Limb (tissue), 2 donors: ENCODE data around the gene TENT4B.
"Not testable (repeated sequence)": the region's sequence is repeated elsewhere in the genome, so short reads cannot be mapped to it uniquely, and the experiment has no call there.

Experiments used
- DNase-seq, 2 donors: peaks; one replicate each; pipeline ENCODE4 v3.0.0-alpha.2; 2016; ENCODE audit errors: extremely low spot score in 2 of 2

Gene TENT4B

DNA sequence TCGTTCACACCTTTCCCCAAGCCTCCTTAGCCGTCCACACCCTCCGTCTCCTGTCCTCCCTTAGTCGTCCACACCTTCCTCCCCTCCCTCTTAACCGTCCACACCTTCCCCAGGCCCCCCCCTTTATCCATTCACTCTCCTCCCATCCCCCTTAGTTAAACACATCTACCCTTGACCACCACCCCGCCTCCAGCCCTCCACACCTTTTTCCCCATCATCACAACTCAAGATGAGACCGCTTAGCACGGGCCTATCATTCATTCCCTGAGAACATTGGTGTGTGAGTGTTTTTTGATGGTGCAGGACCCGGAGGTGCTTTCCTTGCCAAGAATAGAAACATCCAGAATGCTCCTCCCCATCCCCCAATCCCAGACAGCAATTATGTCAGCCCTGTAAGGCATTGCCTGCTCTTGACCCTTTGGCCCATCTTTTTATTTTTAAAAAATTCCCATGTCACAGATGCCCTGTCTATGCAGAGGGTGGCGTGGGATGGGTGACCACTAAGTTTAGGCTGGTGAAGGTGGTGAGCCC, 1.4 kb downstream of the TENT4B start:
- DNase-seq = peak in 1 of 2 donors; percentile 38

DNA sequence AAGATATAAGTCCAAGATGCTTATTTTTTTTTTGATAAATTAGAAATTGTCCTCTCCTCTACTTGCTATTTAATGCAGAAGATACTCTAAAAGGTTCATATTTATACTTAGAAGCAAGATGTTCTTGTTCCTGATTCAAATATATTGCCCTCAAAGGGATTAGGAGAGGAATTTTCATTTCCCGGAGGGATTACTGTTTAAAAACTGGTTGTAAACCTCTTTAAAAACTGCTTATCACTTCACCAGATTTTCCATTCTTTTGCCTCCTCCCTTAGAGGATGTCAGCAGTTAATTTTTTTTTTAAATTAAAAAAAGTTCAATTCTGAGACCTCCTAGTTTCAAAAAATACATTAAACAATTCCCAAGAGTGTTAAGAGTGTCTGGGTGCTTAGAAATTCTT, 2.8 kb downstream of the TENT4B start:
- no peak for DNase-seq

DNA sequence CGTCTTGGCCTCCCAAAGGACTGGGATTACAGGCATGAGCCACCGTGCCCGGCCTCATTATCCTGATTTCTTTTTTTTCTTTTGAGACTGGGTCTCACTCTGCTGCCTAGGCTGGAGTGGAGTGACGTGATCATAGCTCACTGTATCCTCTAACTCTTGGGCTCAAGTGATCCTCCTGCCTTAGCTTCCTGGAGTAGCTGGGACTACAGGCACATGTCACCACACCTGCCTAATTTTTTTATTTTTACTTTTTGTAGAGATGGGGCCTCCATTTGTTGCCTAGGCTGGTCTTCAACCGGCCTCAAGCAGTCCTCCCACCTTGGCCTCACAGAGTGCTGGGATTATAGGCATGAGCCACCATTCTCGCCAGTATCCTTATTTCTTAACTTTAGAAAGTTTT, 3.5 kb downstream of the TENT4B start:
- DNase-seq = no peak

DNA sequence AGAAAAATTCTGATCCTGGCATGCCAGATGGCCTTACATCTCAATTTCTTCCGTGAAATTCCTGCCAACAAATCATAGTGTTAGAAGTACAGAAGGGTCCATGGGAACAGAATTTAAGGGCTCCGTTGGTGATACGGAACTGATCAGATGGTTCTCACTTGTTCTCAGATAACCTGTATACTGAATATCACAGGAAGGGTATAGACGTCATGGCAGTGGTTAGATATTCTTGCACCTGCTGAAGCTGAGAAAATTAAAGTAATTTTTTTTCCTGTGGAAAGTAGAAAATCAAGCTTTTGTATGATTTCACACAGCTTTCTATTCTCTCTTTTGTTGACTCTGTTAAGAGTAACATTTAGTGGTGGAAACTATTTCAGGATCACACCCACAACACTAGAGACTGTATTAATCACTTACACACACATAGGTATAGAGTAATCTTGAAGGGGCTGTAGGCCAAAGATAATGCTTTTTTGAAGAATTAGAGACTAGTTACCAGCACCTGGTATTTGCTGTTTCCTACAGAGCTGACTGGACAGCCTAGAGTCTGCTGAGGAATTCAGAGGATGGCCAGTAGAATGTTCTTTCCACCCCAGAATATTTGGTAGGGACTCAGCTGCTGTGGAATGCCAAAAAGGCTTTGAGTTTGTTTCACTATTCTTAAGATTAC, 7.5 kb downstream of the TENT4B start:
- no peak for DNase-seq

DNA sequence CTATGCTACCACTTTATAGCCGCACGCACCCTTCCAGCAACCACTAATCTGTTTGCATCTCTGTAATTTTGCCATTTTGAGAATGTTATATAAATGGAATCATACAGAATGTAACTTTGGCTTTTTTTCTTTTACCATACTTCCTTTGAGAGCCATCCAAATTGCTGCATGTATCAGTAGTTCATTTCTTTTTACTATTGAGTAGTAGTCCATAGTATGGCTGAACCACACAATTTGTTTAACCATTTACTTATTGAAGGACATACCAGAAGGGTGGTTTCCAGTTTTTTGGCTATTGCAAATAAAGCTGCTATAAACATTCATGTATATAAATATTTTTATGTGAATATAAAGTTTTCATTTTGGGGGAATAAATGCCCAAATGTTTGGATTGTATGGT, 8.8 kb downstream of the TENT4B start:
- DNase-seq = no peak

DNA sequence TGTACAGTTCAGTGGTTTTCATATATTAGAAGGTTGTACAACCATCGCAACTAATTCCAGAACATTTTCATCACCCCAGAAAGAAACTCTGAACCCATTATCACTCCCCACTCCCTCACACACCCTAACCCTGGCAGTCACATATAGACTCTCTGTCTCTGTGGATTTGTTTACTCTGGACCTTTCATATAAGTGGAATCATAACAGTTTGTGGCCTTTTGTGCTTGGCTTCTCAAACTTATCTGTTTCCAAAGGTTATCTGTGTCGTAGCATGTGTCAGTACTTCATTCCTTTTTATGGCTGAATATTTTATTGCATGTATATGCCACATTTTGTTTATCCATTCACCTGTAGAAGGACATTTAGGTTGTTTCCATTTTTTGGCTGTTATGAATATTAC, 12.4 kb downstream of the TENT4B start:
- DNase-seq = no peak

DNA sequence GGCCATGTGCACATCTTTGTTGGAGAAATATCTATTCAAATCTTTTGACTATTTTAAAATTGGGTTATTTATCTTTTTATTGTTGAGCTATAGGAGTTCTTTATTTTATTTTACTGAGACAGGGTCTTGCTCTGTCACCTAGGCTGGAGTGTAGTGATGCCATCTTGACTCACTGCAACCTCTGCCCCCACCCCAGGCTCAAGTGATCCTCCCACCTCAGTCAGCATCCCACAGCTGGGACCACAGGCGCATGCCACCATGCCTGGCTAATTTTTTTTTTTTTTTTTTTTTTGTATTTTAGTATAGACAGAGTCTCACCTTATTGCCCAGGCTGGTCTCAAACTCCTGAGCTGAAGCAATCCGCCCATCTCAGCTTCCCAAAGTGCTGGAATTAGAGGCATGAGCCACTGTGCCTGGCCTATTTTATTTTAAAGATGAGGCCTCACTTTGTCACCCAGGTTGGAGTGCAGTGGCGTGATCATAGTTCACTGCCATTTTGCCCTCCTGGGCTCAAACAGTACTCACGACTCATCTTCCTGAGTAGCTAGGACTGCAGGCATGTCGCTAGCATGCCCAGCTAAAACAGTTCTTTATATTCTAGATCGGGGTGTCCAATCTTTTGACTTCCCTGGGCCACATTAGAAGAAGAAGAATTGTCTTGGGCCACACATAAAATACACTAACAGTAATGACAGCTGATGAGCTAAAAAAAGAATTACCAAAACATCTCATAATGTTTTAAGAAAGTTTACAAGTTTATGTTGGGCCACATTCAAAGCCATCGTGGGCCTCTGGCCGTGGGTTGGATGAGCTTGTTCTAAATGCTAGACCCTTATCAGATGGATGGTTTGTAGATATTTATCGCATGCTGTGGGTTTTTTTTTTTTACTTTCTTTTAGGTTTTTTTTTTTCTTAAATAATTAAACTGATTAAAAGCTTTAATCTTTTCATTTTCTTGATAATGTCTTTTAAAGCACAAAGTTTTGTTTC, 13.7 kb downstream of the TENT4B start:
- DNase-seq = no peak

DNA sequence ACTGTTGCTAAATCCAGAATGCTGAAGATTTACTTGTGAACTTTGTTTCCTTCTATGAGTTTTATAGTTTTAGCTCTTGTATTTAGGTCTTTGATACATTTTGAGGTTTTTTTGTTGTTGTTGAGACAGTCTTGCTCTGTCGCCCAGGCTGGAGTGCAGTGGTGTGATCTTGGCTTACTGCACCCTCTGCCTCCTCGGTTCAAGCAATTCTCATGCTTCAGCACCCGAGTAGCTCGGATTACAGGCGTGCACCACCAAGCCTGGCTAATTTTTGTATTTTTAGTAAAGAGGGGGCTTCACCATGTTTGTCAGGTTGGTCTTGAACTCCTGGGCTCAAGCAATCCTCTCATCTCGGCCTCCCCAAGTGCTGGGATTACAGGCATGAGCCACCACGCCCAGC, 14.4 kb downstream of the TENT4B start:
- DNase-seq = no peak

DNA sequence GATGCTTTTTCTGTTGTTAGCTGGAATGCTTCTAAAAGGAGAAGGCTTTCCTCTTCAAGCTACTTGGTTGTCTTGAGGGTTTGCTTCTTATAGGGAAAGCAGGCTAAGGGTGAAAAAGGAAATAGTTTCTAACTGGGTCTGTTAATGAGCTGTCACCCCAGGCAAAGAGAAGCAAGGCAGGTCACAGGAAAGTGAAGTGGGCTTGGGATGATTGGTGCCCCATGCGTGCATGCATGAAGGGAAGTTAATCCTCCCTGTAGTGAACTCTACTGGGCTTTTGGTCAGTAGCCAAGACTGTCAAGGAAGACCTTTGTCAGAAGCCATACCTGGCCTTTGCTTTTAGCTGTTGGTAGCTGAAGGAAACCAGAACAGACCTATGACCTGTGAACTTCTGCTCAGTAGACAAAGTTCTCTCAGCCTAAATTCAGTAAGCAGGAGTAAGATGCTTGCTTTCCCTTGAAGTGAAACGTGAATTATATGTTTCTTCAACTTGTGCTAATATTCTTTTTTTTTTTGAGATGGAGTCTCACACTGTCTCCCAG, 16.5 kb downstream of the TENT4B start:
- no peak for DNase-seq

DNA sequence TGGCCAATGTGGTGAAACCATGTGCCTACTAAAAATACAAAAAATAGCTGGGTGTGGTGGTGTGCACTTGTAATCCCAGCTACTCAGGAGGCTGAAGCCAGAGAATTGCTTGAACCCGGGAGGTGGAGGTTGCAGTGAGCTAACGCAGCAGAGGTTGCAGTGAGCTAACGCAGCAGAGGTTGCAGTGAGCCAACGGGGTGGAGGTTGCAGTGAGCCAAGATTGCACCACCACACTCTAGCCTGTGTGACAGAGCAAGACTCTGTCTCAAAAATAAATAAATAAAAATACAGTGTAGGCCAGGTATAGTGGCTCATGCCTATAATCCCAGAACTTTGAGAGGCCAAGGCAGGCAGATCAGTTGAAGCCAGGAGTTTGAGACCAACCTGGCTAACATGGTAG, 18.7 kb downstream of the TENT4B start:
- DNase-seq = not testable (repeated sequence)

DNA sequence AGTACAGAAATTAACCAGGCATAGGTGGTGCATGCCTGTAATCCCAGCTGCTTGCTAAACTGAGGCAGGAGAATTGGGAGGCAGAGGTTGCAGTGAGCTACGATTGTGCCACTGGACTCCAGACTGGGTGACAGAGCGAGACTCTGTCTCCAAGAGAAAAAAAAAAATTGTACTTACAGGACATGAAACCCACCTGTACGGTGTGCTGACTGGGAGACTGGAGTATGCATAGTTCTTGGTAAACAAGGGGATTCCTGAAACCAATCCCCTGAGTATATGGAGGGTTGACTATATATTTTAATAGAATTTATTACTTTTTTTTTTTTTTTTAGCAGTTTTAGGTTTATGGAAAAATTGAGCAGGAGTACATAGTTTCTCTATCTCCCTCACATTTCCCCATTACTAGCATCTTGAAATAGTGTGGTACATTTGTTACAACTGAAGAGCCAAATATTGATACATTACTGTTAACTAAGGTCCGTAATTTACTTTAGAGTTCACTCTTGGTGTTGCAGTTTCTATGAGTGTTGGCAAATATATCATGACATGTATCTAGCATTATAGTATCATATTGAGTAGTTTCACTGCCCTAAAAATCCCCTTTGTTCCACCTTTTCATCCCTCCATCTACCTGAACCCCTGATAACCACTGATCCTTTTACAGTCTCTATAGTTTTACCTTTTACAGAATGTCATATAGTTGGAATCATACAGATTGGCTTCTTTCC, 19.3 kb downstream of the TENT4B start:
- no peak for DNase-seq

DNA sequence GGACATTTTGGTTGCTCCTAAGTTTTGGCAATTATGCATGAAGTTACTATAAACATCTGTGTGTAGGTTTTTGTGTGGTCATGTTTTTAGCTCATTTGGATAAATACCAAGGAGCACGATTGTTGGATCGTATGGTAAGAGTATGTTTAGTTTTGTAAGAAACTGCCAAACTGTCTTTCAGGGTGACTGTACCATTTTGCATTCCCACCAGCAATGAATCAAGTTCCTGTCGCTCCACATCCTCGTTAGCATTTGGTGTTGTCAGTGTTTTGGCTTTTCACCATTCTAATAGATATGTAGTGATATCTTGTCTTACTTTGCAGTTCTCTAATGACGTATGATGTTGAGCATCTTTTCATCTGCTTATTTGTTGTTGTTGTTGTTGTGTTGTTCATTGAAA, 20.2 kb downstream of the TENT4B start:
- DNase-seq = no peak

DNA sequence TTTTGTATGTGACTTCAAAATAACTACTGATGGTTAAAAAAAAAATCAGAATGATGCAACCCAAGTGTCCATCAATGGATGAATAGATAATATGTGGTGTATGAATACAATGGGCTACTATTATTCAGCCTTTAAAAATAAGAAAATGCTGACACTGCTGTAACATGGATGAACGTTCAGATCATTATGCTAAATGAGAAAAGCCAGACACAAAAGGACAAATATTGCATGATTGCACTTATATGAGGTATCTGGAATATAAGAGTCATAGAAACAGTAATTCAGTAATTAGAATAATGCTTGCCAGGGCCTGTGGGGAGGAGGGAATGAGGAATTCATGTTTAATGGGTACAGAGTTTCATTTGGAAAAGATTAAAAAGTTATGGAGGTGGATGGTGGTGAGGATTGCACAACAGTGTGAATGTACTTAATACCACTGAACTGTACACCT, 25.4 kb downstream of the TENT4B start:
- no peak for DNase-seq

DNA sequence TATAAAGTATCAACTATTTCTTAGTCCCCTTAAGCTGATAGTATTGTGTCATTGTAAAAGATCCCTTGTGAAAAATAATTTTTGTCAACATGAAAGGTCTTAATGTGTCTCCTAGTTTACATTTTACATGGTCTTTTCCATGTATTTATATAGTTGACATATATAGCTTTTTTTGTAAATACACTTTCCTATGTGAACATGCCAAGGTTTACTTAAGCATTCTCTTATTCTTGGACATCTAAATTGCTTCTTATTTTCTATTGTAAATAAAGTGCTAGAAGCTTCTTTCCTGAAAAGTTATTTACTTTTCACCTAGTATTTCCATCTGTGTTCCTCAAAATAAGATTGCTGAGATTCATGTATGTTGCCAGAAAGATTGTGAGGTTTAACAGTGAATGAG, 29.3 kb downstream of the TENT4B start:
- DNase-seq = no peak

DNA sequence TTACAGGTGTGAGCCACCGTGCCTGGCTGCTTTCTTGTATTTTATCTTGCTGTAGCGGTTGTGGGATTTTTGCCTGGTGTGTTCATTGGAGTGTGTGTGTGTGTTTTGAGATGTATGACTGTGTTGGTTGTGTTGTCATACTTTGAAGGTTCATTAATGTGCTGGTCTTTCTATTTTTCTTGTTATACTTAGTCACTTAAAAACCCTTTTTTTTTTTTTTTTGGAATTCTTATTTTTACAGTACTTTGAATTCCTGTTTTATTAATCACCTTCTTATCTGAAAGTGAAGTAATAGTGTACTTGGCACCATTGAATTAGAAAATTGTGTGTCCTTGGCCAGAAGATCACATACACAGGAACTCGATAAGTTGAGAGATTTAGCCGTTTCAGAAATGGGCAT, 30.2 kb downstream of the TENT4B start:
- DNase-seq = no peak

DNA sequence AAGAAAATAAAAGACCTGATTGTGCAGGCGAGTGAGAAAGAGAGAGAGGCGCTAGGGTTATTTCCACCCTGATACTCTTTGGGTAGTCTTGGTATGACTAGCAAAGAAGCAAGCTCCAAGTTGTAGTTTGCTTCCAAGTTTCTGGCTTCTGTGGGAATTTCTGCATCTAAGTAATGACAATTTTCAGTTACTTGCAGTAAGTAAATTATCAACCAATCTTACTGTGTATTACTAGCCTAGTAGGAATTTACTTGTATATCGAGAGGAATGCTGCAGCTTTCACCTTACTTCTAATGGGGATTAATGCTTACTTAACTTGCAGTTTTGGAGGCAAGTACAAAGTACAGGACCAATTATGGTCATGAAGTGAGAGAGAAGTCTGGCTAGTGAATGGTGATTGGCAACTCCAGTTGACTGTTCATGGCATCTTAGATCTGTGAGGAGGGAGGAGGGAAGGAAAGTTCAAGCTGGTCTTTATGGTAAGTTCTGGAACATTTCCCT, 31.9 kb downstream of the TENT4B start:
- DNase-seq = no peak

DNA sequence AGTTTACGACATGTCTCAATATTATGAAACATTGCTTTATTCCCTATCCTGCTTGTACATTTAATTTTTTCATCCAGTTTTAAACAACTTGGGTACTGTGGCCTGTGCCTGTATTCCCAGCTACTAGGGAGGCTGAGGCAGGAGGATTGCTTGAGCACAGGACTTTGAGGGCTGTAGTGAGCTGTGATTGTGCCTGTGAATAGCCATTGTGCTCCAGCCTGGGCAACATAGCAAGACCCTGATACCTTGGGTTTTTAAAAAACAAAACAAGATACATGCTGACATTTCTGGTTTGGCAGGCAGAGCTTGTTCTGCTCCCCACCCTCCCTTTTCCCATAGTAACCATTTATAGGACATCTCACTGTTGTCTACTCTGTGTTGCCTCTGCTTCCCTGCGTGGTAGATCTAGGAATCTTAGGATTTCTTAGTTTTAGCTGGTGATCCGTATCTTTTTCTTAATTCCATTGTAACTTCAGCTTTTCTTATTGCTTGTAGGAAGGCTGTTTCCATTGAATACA, 35.6 kb downstream of the TENT4B start:
- DNase-seq = no peak

DNA sequence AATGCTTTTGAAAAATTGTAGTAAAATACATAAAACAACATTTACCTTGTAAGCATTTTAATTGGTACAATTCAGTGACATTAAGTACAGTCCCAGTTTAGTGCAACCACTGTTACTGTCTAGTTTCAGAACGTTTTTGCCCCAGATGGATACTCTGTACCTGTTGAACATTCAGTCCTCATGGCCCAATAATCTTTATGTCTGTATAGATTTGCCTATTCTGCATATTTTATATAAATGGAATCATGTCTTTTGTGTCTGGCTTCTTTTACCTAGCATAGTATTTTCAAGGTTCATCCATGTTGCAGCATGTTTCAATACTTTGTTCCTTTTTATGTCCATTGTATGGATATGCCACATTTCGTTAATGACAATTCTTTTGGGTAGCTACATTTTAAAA, 37.2 kb downstream of the TENT4B start:
- DNase-seq = no peak

DNA sequence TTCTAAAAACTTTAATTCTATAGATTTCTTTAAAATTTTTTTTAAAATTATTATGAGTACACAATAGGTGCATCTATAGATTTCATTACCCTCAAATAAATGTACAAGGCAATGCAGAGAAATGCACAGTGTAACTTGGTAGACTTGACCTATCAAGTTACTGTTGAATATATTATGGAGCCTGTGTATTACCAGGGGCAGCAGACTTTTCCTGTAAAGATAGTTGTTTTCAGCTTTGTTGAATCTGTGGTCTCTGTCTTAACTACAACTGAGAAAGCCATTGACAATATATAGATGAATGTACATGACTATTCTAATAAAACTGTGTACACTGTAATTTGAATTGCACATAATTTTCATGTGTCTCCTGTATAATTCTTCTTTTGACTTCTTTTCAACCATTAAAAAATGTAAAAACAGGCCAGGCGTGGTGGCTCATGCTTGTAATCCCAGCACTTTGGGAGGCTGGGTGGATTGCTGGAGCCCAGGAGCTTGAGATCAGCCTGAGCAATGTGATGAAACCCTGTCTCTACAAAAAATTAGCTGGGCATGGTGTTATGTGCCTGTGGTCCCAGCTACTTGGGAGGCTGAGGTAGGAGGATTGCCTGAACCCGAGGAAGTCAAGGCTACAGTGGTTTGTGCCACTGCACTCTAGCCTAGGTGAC, 39.4 kb downstream of the TENT4B start:
- DNase-seq = no peak

DNA sequence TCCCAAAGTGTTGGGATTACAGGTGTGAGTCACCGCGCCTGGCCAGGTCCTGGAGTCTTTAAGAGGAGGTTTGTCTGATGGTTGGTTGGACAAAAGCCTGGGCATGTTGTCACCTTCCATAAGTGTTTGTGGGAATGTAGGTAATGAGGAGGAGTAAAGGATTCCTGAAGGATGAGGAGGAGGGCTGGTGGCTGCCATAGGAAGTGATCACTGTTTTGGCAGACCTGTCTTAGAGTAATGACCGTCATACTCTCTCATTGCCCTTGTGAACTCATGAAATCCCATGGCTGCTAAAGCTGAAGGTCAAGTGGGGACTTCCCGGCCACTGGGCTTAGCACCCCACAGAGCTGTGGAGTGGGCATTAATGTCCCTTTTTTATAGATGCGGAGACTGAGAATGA, 40.5 kb downstream of the TENT4B start:
- DNase-seq = no peak

DNA sequence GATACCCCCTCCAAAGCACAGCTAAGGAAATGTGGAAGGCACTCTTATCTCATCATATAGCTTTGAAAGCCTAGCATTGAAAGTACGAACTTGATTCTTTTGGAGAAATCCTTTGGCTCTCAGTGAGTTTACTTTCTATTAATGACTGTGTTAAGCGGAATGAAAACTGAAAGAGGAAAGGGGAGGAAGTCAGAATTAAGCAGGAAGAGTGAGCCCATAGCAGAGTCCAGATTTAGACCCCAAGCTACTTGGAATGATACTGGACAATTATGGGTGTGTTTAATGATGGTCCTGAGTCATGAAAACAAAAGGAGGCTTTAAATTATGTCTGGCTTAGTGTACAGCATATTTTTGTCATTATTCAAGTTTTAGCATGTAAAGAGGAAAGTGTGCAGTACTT, 42.2 kb downstream of the TENT4B start:
- DNase-seq = no peak
